Fibroblast of skin of left biceps (primary cell): ENCODE results near the gene SHMT1.
A peak's percentile ranks its signal among the peaks of the same experiment; 100 is the strongest.
"Not testable (repeated sequence)": the region's sequence is repeated elsewhere in the genome, so short reads cannot be mapped to it uniquely, and the experiment has no call there.

ENCODE experiments used
- DNase-seq, 2 experiments: peaks; one replicate each; pipeline ENCODE4 v3.0.0-alpha.2; 2013; ENCODE audit warnings: low read depth in 2 of 2

The SHMT1 gene

DNA sequence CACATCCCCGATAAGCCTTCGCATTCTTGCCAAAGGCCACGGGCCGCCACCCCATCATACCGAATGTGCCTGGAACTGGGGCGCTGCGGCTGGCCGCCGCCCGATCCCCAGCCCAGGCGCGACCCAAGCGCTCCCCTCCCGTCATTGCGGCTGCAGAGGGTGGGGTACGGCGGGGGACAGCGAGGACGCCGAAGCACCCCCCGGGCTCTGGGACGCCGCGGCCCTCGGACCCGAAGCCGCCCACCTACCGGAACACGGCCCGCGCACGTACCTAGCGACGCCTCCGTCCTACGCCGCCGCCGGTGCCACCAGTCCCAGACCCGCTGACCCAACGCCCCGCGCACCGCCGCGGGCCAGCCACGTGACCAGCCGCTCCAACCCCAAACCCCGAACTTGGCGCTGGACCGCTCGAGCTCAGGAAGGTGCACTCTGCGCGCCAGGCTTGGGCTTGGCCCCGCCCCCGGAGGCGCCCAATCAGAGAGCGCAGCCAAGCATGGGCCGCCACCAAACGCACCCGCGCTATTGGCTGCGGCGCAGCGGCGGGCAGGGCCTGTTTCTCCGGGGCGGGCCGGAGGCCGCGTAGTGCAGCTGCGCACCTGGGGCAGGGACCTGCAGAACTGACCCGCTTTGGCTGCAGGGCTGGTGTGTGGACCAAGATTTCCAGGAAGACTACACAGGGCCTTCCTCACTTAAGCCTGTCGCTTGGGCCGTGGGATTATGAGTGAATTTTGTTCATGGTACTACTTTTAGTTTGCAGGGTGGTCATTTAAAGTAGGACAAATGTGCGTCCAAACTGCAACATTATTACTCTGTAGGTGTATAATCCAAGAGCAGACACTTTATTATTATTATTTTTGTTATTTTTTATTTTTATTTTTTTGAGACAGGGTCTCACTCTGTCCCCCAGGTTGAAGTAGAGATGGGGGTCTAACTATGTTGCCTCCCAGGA is at the start of gene SHMT1:
Gene SHMT1, minus strand, starts transcription at position 450 of the 949 bp plus-strand sequence. CDS start 7,569 bp downstream, outside the sequence.
- DNase-seq, result peak; percentile 42 to 50

DNA sequence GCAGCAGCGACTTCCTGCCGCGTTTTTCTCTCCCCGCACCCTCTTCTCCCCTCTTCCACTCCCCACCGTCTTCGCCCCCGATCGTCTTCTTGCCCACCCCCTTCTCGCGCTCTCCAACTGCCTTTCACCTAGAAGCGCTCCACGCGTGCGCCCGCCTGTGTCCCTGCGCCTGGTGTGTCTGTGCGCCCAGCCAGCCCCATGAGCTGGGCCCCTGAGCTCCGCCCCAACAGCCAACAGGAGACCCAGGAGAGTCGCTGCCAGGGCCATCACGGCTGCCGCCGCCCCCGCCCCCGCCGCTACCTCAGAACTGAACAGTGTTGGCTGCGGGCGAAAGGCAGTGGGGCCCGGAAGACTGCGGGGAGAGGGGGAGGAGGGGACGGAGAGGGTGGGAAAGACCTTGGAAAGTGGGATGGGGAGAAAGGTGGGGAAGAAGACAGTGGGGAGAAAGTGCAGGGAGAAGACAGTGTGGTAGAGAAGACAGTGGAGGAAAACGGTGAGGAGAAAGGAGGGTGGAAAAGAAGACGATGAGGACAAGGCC is 48.7 kb upstream of the SHMT1 start:
- not testable (repeated sequence) for DNase-seq

GRCh38 chr17:18411377-18411864 is 48.1 kb upstream of the SHMT1 start:
- DNase-seq, result peak; percentile 13 to 21

DNA sequence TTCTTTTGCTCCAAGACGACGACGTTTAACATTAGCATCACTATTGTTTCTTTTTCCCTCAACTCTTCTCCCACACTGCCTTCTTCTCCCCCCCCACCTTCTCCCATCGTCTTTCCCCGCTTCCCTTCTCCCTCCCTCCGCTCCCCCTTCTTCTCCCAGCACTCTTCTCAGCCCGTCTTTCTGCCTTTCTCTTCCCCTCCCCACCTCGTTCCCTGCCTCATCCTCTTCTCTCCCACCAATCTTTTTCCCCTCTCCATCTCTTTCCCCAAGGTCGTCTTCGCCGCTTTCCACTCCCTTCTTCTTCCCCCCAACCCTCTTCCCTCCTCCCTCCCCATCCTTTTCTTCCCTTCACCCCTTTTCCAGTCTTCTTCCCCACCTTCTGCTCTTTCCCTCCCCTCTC is 47.4 kb upstream of the SHMT1 start:
- not testable (repeated sequence) for DNase-seq

- not testable (repeated sequence) for DNase-seq
Observed at GRCh38 chr17:18409321-18409720, 46.0 kb upstream of the SHMT1 start.

DNA sequence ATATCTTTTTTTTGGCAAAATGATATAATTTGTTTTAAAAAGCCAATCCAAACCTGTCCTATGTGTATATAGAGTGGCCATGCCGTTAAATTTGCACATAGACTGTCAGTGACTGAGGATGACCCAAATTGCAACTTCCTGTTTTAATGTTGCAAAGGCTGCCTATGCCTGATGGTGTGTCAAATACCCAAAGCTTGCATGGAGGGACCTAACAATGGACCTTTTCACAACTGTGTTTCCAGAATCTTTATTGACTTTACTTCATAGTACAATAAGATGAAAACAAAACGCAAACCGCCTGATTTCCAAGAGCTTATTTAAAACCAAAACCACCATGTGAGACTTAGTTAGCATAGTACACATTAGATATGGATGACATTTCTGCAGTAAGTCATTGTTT is 45.6 kb upstream of the SHMT1 start:
- not testable (repeated sequence) for DNase-seq

DNA sequence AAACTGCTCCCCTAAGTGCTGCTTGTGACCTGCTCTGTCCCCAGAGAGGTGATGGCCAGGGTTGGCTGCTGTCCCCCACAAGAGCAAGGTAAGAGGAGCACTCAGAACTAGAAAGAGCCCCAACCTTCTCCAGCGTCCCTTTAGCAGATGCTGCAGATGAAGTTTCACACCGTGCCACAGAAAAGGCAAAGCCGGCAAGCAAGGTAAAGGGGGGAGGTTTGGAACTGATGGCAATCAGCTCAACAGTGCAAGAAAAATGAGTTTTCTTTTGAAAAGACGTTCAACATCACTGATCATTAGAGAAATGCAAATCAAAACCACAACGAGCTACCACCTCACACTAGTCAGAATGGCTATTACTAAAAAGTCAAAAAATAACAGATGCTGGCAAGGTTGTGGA is 40.3 kb upstream of the SHMT1 start:
- not testable (repeated sequence) for DNase-seq

GRCh38 chr17:18403166-18403565 is 39.8 kb upstream of the SHMT1 start:
- DNase-seq, result not testable (repeated sequence)

DNA sequence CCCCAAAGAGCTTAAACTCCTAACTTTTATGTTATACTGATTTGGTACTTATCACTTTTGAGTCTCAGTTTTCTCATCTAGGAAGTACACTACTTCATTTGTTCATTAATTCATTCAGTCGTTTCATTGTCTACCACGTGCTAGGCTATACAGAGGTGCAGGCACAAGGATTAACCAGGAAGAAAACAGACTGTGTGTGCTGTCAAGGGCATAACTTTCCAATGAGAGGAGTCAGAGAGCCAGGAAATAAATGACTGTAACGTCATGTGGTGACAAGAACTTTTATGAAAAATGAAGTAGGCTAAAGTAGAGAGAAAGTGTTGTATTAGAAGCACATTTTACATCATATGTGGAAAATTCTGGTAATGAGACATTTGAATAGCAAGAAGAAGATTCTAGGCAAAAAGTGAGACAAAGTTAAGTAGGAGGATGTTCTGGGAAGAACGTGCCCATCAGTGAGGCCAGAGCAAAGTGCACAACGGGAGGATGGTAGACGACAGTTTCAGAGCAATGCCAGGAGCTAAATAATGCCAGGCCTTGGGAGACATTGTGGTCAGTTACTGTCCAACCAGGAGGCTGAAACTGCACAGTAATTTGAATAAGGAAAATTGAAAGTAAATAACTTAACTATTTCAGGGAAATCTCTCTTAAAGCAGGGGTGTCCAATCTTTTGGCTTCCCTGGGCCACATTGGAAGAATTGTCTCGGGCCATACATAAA is 38.7 kb upstream of the SHMT1 start:
- DNase-seq, result not testable (repeated sequence)

- DNase-seq, result not testable (repeated sequence)
Observed at GRCh38 chr17:18388728-18389127, 25.4 kb upstream of the SHMT1 start.

DNA sequence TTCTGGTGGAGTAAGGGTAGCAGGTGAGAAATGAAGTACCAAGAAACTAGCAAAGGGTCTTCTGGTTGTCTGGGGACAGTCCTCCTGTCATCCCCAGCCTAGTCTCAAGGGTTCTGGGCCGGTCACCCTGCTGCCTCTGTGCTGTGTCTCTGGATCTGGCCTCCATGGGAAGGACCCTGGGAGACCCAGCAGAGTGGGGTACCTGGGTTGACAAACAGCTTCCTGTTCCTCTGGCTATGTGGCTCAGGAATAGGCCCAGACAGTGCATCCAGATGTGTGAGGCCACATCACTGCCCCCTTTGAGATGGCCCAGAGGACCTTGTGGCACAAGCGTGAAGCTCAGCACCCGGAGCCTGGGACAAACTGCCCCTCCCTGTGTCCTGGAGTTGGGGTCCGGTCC is 24.9 kb upstream of the SHMT1 start:
- DNase-seq, result not testable (repeated sequence)

GRCh38 chr17:18387583-18387982 is 24.2 kb upstream of the SHMT1 start:
- not testable (repeated sequence) for DNase-seq

DNA sequence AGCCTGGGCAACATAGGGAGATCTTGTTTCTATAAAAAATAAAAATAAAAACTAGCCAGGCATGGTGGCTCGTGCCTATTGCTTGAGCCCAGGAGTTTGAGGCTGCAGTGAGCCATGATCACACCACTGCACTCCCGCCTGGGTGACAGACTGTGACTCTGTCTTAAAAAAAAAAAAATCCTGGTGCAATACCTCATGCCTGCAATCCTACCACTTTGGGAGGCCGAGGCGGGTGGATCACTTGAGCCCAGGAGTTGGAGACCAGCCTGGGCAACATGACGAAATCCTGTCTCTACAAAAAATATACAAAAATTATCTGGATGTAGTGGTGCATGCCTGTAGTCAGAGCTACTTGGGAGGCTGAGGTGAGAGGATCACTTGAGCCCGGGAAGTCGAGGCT is 20.9 kb upstream of the SHMT1 start:
- not testable (repeated sequence) for DNase-seq

DNA sequence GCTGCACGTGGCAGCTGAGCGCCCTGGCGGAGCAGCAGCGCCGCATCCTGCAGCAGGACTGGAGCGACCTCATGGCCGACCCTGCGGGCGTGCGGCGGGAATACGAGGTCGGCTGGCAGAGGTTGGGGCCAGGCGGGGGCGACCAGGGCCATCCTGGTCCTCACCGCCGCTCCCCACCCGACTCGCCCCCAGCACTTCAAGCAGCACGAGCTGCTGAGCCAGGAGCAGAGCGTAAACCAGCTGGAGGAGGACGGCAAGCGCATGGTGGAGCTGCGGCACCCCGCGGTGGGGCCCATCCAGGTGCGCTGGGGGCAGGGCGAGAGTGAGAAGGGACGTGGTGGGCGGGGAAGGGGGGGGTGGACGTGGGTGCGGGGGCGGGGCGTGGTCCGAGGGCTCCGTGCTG is 19.7 kb upstream of the SHMT1 start:
- DNase-seq, result not testable (repeated sequence)

- no peak for DNase-seq
Observed at GRCh38 chr17:18382441-18383078, 19.2 kb upstream of the SHMT1 start.

GRCh38 chr17:18381953-18382245 is 18.5 kb upstream of the SHMT1 start:
- no peak for DNase-seq

- DNase-seq, result no peak
Observed at GRCh38 chr17:18381158-18381952, 18.0 kb upstream of the SHMT1 start.

- DNase-seq, result no peak
Observed at GRCh38 chr17:18380471-18381157, 17.3 kb upstream of the SHMT1 start.

GRCh38 chr17:18379246-18380146 is 16.1 kb upstream of the SHMT1 start:
- DNase-seq, result no peak
